GM23338 (cell line): ENCODE results near the gene HVCN1. TPM values are rescaled to one million over a fixed set of nuclear protein-coding genes. Genes with fewer than 3 reads are reported as not detected.

Experiments used
- ATAC-seq: fragments of 200-7000 bp; cut with Tn5 transposase; 3 replicates; pipeline ENCODE4 v1.9.1; 2020
- DNase-seq: peaks from one replicate; pipeline ENCODE4 v3.0.0-alpha.2; 2015; ENCODE audit warnings: low spot score
- H2AFZ ChIP-seq: fragments of 200-600 bp; sonication (generic); 2 replicates; pipeline ENCODE4 v1.8.0; 2016; ENCODE audit warnings: antibody characterized with exemption, mild to moderate bottlenecking, moderate library complexity
- H3F3A ChIP-seq: fragments of 200-600 bp; sonication (generic); replicated peaks from 2 replicates; pipeline ENCODE4 v1.8.0; 2017; ENCODE audit warnings: antibody characterized with exemption, mixed run types, low read depth
- H3K27ac ChIP-seq: fragments of 200-600 bp; sonication (generic); 2 replicates; pipeline ENCODE4 v1.6.1; 2016; ENCODE audit warnings: low read depth
- H3K27me3 ChIP-seq: fragments of 200-600 bp; sonication (generic); 2 replicates; pipeline ENCODE4 v1.8.0; 2016; ENCODE audit warnings: mild to moderate bottlenecking, mixed run types, moderate library complexity; ENCODE audit not compliant: insufficient read depth
- H3K36me3 ChIP-seq: fragments of 200-600 bp; sonication (generic); 2 replicates; pipeline ENCODE4 v1.8.0; 2016; ENCODE audit warnings: mild to moderate bottlenecking; ENCODE audit not compliant: insufficient read depth
- H3K4me1 ChIP-seq: fragments of 200-600 bp; sonication (generic); 2 replicates; pipeline ENCODE4 v1.8.0; 2016; ENCODE audit warnings: mild to moderate bottlenecking, moderate library complexity; ENCODE audit not compliant: insufficient read depth
- H3K4me2 ChIP-seq: fragments of 200-600 bp; sonication (generic); 2 replicates; pipeline ENCODE4 v1.7.1; 2017; ENCODE audit warnings: mixed run types
- H3K4me3 ChIP-seq: fragments of 200-600 bp; sonication (generic); 2 replicates; pipeline ENCODE4 v1.6.1; 2016; ENCODE audit warnings: mixed run types
- H3K79me2 ChIP-seq: fragments of 200-600 bp; sonication (generic); replicated peaks from 2 replicates; pipeline ENCODE4 v1.8.0; 2017; ENCODE audit warnings: mild to moderate bottlenecking; ENCODE audit not compliant: insufficient read depth
- H3K9me2 ChIP-seq: fragments of 200-600 bp; sonication (generic); 2 replicates; pipeline ENCODE4 v1.8.0; 2017; ENCODE audit not compliant: insufficient read depth
- H4K20me1 ChIP-seq: fragments of 200-600 bp; sonication (generic); replicated peaks from 2 replicates; pipeline ENCODE4 v1.8.0; 2017; ENCODE audit warnings: mild to moderate bottlenecking; ENCODE audit not compliant: insufficient read depth
- H3K27ac Mint-ChIP-seq: 2 replicates; pipeline ENCODE4 v1.8.0; 2020; ENCODE audit warnings: inconsistent platforms, mild to moderate bottlenecking, moderate library complexity, mixed read lengths
- H3K27me3 Mint-ChIP-seq: 3 replicates; pipeline ENCODE4 v1.8.0; 2022; ENCODE audit warnings: low read depth, mild to moderate bottlenecking, moderate library complexity, mixed read lengths, inconsistent platforms; ENCODE audit not compliant: insufficient read depth, poor library complexity
- H3K36me3 Mint-ChIP-seq: 3 replicates; pipeline ENCODE4 v1.8.0; 2021; ENCODE audit warnings: low read depth, mild to moderate bottlenecking, inconsistent platforms, moderate library complexity, mixed read lengths
- H3K4me1 Mint-ChIP-seq: 3 replicates; pipeline ENCODE4 v1.8.0; 2020; ENCODE audit warnings: mild to moderate bottlenecking, inconsistent platforms, mixed read lengths
- H3K4me3 Mint-ChIP-seq: 3 replicates; pipeline ENCODE4 v1.8.0; 2021; ENCODE audit warnings: moderate library complexity, mild to moderate bottlenecking, inconsistent platforms, mixed read lengths
- H3K9me3 Mint-ChIP-seq: 3 replicates; pipeline ENCODE4 v1.8.0; 2020; ENCODE audit warnings: moderate library complexity, mild to moderate bottlenecking, inconsistent platforms, mixed read lengths
- CREB1 ChIP-seq: fragments of 250-450 bp; sonication (Bioruptor Pico); IDR thresholded peaks from 2 replicates; pipeline ENCODE4 v1.5.0; 2020; ENCODE audit warnings: low read depth, mild to moderate bottlenecking, moderate library complexity
- CTCF ChIP-seq, 2 experiments: fragments of 200-600 bp in 1 of 2; sonication (generic) in 1 of 2; conservative IDR thresholded peaks; 2 replicates each; pipeline versions ENCODE4 v1.5.1 to v1.6.1; 2016 to 2017; ENCODE audit warnings: antibody characterized with exemption in 2 of 2, low read depth in 2 of 2, mild to moderate bottlenecking in 2 of 2, moderate library complexity in 1 of 2
- ETS1 ChIP-seq: IDR thresholded peaks from 2 replicates; pipeline ENCODE4 v1.6.1; 2016; ENCODE audit warnings: antibody characterized with exemption
- EZH2 ChIP-seq: fragments of 200-600 bp; sonication (generic); IDR thresholded peaks from one replicate; pipeline ENCODE4 v1.8.0; 2017; ENCODE audit warnings: antibody characterized with exemption, mild to moderate bottlenecking, low read depth; ENCODE audit not compliant: unreplicated experiment
- EZH2phosphoT487 ChIP-seq: fragments of 200-600 bp; sonication (generic); IDR thresholded peaks from one replicate; pipeline ENCODE4 v1.8.1; 2018; ENCODE audit warnings: antibody characterized with exemption; ENCODE audit not compliant: unreplicated experiment
- JUNB ChIP-seq: IDR thresholded peaks from one replicate; pipeline ENCODE4 v1.6.1; 2016; ENCODE audit warnings: antibody characterized with exemption; ENCODE audit not compliant: unreplicated experiment
- NANOG ChIP-seq: IDR thresholded peaks from 2 replicates; pipeline ENCODE4 v1.6.1; 2016; ENCODE audit warnings: antibody characterized with exemption, borderline replicate concordance
- POLR2AphosphoS5 ChIP-seq: IDR thresholded peaks from 2 replicates; pipeline ENCODE4 v1.6.1; 2016; ENCODE audit warnings: antibody characterized with exemption, low read depth
- REST ChIP-seq: IDR thresholded peaks from one replicate; pipeline ENCODE4 v1.6.1; 2018; ENCODE audit warnings: antibody characterized with exemption; ENCODE audit not compliant: unreplicated experiment
- STAT1 ChIP-seq: IDR thresholded peaks from one replicate; pipeline ENCODE4 v1.6.1; 2016; ENCODE audit warnings: antibody characterized with exemption; ENCODE audit not compliant: unreplicated experiment
- ZNF114 ChIP-seq: fragments of 250-450 bp; sonication (Bioruptor Pico); IDR thresholded peaks from 2 replicates; pipeline ENCODE4 v1.5.0; 2020; ENCODE audit warnings: mild to moderate bottlenecking, moderate library complexity
- ZNF331 ChIP-seq: fragments of 250-450 bp; sonication (Bioruptor Pico); IDR thresholded peaks from 2 replicates; pipeline ENCODE4 v1.5.0; 2020; ENCODE audit warnings: low read depth, mild to moderate bottlenecking, moderate library complexity
- ZNF462 ChIP-seq: fragments of 250-450 bp; sonication (Bioruptor Pico); IDR thresholded peaks from 2 replicates; pipeline ENCODE4 v1.5.0; 2020; ENCODE audit warnings: mild to moderate bottlenecking, moderate library complexity
- polyA plus RNA-seq: library from polyadenylated mRNA; unstranded; fragments of >200 nt; fragmentation: Nextera tagmentation; extraction: Ambion mirVana; gene quantifications from 2 replicates; pipeline ENCODE4 v1.2.1, GENCODE V29; 2016
- total RNA-seq: library from RNA; depleted of rRNA; stranded (reverse); fragments of >200 nt; shearing (Covaris generic); gene quantifications from 2 replicates; pipeline ENCODE4 v1.2.3, GENCODE V29; 2014

HVCN1 gene
- total and polyA plus RNA-seq, 2 experiments from 2014 or later: 10.4 to 10.7 TPM

GRCh38 chr12:110694330-110694901 lies 5.5 kb upstream of the HVCN1 start:
- Histone ChIP-seq H3F3A (peaks cover 6% of the 10 kb centered on the region; the same call in 1 of the 2 replicates), H3K4me3 (no peak overlapping the region), H3K9me2 (no peaks in the 10 kb centered on the region), H3K36me3 (no peaks in the 10 kb centered on the region), H3K27me3 (no peaks in the 10 kb centered on the region), H4K20me1 (no peaks in the 10 kb centered on the region), H3K4me1 (peaks cover 8% of the 10 kb centered on the region), H3K4me2 (no peak overlapping the region), H2AFZ (peak overlapping the region; percentile 63), H3K27ac (no peak overlapping the region), H3K79me2 (no peaks in the 10 kb centered on the region)
- no peak for ATAC-seq
- Mint-ChIP-seq H3K9me3 (no peaks in the 10 kb centered on the region), H3K4me1 (peaks cover 13% of the 10 kb centered on the region), H3K27me3 (peaks cover 10% of the 10 kb centered on the region), H3K27ac (no peak overlapping the region), H3K36me3 (no peaks in the 10 kb centered on the region; the same call in 2 of the 3 replicates), H3K4me3 (no peak overlapping the region)
- no peak for TF ChIP-seq STAT1
- no peak for TF ChIP-seq POLR2AphosphoS5
- TF ChIP-seq NANOG: no peak
- TF ChIP-seq ETS1: no peak
- no peak for TF ChIP-seq JUNB
- TF ChIP-seq EZH2phosphoT487: no peak
- no peak for TF ChIP-seq ZNF114
- TF ChIP-seq ZNF462 (CRISPR knock-in tag): no peak
- TF ChIP-seq EZH2: no peak
- no peak for TF ChIP-seq ZNF331 (CRISPR knock-in tag)
- TF ChIP-seq CTCF (conservative IDR thresholded peaks at IDR 0.05; ENCODE audit: low read depth in 2 of 2): no peak
- no peak for TF ChIP-seq REST
- no peak for TF ChIP-seq CREB1
- no peak for DNase-seq
